Ishikawa (cell line): Measurements from ENCODE around the gene OR13C2.
"Not testable (repeated sequence)": the region's sequence is repeated elsewhere in the genome, so short reads cannot be mapped to it uniquely, and the experiment has no call there.

Experiments used
- CEBPB ChIP-seq: IDR thresholded peaks from 2 replicates; pipeline ENCODE4 v1.6.1; 2012
- CREB1 ChIP-seq: IDR thresholded peaks from 2 replicates; pipeline ENCODE4 v1.6.1; 2012; ENCODE audit warnings: low read depth
- EGR1 ChIP-seq: IDR thresholded peaks from 2 replicates; pipeline ENCODE4 v1.6.1; 2012
- EP300 ChIP-seq: IDR thresholded peaks from 2 replicates; pipeline ENCODE4 v1.6.1; 2012; ENCODE audit warnings: borderline replicate concordance
- FOXM1 ChIP-seq: IDR thresholded peaks from 2 replicates; pipeline ENCODE4 v1.6.1; 2012; ENCODE audit warnings: low read depth, borderline replicate concordance
- NFIC ChIP-seq: IDR thresholded peaks from 2 replicates; pipeline ENCODE4 v1.6.1; 2012
- RAD21 ChIP-seq: IDR thresholded peaks from 2 replicates; pipeline ENCODE4 v1.6.1; 2012; ENCODE audit warnings: low read depth
- TAF1 ChIP-seq: IDR thresholded peaks from 2 replicates; pipeline ENCODE4 v1.6.1; 2012; ENCODE audit warnings: low read depth, mild to moderate bottlenecking
- TCF12 ChIP-seq: IDR thresholded peaks from 2 replicates; pipeline ENCODE4 v1.6.1; 2012; ENCODE audit warnings: low read depth
- TEAD4 ChIP-seq: IDR thresholded peaks from 2 replicates; pipeline ENCODE4 v1.6.1; 2012
- YY1 ChIP-seq: IDR thresholded peaks from 2 replicates; pipeline ENCODE4 v1.6.1; 2012; ENCODE audit warnings: low read depth
- ZBTB7A ChIP-seq: IDR thresholded peaks from 2 replicates; pipeline ENCODE4 v1.6.1; 2012; ENCODE audit warnings: low read depth
- TF ChIP-seq, protein P1 (sequence below): IDR thresholded peaks from 2 replicates; pipeline ENCODE4 v1.6.1; 2012
- TF ChIP-seq, protein P2 (sequence below): IDR thresholded peaks from 2 replicates; pipeline ENCODE4 v1.6.1; 2012
- TF ChIP-seq, protein P3 (sequence below): IDR thresholded peaks from 2 replicates; pipeline ENCODE4 v1.6.1; 2012; ENCODE audit warnings: low read depth, mild to moderate bottlenecking

The OR13C2 gene, protein sequence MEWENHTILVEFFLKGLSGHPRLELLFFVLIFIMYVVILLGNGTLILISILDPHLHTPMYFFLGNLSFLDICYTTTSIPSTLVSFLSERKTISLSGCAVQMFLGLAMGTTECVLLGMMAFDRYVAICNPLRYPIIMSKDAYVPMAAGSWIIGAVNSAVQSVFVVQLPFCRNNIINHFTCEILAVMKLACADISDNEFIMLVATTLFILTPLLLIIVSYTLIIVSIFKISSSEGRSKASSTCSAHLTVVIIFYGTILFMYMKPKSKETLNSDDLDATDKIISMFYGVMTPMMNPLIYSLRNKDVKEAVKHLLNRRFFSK

DNA sequence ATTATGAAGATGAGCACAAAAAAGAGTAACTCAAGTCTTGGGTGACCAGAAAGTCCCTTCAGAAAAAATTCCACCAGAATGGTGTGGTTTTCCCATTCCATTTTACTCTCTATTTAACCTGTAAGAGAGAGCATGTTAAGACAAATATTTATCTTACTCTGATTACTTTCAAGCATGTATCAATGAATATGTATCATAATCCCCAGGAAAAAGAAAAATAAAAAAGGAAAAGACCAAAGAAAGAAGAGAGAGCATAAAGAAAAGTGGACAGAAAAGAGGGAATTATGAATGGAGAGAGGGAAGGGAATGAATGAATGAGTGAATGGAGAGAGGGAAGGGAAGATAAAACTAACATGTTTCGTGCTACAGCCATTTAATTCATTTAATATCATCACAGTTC, at the start of gene OR13C2:
Gene OR13C2, minus strand, starts transcription at position 101 of the 400 bp plus-strand sequence. Its CDS starts 0 bp downstream, at position 101.
- TF ChIP-seq CREB1, EGR1, TEAD4: not testable (repeated sequence)

DNA sequence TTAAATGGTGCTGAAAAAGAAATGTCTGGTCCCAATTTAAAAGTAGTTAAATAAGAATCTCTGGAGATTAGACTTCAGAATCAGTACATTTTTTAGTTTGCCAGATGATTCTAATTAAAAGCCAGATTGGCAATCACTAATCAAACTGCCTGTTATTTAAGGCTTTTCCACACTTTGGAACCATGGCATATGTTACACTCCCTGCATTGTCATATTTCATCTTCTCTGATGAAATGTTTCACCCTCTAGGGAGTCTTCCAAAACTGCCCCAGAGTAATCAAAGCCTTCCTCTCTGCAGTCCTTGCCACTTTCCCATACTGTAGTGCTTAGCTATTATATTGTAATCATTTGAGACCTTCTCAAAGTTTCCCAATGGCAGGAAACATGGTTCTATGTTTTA, 30.0 kb upstream of the OR13C2 start:
- TF ChIP-seq ZBTB7A (no peak), TEAD4 (no peak), NFIC (no peak), CEBPB (no peak), FOXM1 (no peak), YY1 (no peak), EP300 (no peak), EGR1 (no peak), RAD21 (no peak), TCF12 (no peak), CREB1 (no peak), TAF1 (no peak)
- TF ChIP-seq, protein P1, sequence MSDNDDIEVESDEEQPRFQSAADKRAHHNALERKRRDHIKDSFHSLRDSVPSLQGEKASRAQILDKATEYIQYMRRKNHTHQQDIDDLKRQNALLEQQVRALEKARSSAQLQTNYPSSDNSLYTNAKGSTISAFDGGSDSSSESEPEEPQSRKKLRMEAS: no peak
- TF ChIP-seq, protein P2, sequence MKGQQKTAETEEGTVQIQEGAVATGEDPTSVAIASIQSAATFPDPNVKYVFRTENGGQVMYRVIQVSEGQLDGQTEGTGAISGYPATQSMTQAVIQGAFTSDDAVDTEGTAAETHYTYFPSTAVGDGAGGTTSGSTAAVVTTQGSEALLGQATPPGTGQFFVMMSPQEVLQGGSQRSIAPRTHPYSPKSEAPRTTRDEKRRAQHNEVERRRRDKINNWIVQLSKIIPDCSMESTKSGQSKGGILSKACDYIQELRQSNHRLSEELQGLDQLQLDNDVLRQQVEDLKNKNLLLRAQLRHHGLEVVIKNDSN: no peak
- TF ChIP-seq, protein P3, sequence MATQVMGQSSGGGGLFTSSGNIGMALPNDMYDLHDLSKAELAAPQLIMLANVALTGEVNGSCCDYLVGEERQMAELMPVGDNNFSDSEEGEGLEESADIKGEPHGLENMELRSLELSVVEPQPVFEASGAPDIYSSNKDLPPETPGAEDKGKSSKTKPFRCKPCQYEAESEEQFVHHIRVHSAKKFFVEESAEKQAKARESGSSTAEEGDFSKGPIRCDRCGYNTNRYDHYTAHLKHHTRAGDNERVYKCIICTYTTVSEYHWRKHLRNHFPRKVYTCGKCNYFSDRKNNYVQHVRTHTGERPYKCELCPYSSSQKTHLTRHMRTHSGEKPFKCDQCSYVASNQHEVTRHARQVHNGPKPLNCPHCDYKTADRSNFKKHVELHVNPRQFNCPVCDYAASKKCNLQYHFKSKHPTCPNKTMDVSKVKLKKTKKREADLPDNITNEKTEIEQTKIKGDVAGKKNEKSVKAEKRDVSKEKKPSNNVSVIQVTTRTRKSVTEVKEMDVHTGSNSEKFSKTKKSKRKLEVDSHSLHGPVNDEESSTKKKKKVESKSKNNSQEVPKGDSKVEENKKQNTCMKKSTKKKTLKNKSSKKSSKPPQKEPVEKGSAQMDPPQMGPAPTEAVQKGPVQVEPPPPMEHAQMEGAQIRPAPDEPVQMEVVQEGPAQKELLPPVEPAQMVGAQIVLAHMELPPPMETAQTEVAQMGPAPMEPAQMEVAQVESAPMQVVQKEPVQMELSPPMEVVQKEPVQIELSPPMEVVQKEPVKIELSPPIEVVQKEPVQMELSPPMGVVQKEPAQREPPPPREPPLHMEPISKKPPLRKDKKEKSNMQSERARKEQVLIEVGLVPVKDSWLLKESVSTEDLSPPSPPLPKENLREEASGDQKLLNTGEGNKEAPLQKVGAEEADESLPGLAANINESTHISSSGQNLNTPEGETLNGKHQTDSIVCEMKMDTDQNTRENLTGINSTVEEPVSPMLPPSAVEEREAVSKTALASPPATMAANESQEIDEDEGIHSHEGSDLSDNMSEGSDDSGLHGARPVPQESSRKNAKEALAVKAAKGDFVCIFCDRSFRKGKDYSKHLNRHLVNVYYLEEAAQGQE: no peak

DNA sequence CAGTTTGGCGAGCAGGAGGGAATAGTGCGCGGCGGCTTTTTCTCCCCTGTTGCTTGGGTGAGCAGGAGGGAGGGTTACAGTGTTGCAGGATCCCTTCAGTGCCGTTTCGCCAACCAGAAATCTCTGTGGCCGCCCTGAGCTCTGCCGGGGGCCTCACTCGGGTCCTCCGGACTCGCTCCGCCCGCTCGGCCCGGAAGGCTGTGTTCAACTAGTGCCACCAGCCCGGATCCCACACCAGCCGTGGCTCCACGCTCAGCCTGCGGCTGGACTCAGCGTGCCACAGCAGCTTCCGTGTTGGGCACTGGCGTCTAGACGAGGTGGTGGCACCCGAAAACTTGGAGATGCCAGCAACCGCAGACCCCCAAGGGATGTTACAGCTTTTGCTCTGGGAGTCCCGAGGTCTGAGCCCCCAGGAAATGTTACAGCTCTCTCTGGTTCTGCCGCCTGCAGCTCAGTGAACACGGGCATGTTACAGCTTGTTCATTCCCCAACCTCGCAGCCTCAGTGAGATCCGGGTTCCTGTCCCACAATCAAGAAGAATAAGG, 28.6 kb upstream of the OR13C2 start:
- TF ChIP-seq, protein P2: no peak
- TF ChIP-seq NFIC: no peak
- TF ChIP-seq YY1: no peak
- no peak for TF ChIP-seq EP300
- TF ChIP-seq, protein P1: no peak
- no peak for TF ChIP-seq RAD21
- no peak for TF ChIP-seq CREB1
- no peak for TF ChIP-seq TAF1
- TF ChIP-seq EGR1: no peak
- no peak for TF ChIP-seq ZBTB7A
- no peak for TF ChIP-seq TEAD4
- no peak for TF ChIP-seq TCF12
- no peak for TF ChIP-seq FOXM1
- TF ChIP-seq, protein P3: no peak
- TF ChIP-seq CEBPB: no peak

DNA sequence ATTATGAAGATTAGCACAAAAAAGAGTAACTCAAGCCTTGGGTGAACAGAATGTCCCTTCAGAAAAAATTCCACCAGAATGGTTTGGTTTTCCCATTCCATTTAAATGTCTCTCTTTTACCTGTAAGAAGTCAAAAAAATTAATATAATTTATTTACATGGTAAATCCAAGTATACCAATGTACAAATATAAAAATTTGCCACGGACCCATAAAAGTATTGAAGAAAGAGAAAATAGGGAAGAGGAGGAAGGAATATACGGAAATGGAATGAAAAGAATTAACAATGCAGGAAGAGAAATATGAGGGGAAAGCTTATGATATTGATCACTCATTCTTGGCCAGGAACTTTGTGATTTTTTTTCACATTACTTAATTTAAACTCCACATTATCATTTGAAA, 12.7 kb upstream of the OR13C2 start, which contains the start of gene OR13C9:
Gene OR13C9, minus strand, starts transcription at position 101 of the 400 bp plus-strand sequence. Its CDS starts 0 bp downstream, at position 101.
- TF ChIP-seq YY1: no peak
- TF ChIP-seq FOXM1: no peak
- TF ChIP-seq, protein P1: no peak
- no peak for TF ChIP-seq CEBPB
- no peak for TF ChIP-seq EGR1
- TF ChIP-seq RAD21: no peak
- no peak for TF ChIP-seq TAF1
- no peak for TF ChIP-seq TCF12
- TF ChIP-seq EP300: no peak
- no peak for TF ChIP-seq TEAD4
- TF ChIP-seq, protein P2: no peak
- TF ChIP-seq, protein P3: no peak
- TF ChIP-seq ZBTB7A: no peak
- no peak for TF ChIP-seq CREB1
- no peak for TF ChIP-seq NFIC
